ENCODE measurements around the gene GAPVD1. TPM values are rescaled to one million over a fixed set of nuclear protein-coding genes. Genes with fewer than 3 reads are reported as not detected.

GAPVD1 gene
- total RNA-seq, 1 experiment from 2014 or later: 66.2 TPM

- TF ChIP-seq, protein P1, sequence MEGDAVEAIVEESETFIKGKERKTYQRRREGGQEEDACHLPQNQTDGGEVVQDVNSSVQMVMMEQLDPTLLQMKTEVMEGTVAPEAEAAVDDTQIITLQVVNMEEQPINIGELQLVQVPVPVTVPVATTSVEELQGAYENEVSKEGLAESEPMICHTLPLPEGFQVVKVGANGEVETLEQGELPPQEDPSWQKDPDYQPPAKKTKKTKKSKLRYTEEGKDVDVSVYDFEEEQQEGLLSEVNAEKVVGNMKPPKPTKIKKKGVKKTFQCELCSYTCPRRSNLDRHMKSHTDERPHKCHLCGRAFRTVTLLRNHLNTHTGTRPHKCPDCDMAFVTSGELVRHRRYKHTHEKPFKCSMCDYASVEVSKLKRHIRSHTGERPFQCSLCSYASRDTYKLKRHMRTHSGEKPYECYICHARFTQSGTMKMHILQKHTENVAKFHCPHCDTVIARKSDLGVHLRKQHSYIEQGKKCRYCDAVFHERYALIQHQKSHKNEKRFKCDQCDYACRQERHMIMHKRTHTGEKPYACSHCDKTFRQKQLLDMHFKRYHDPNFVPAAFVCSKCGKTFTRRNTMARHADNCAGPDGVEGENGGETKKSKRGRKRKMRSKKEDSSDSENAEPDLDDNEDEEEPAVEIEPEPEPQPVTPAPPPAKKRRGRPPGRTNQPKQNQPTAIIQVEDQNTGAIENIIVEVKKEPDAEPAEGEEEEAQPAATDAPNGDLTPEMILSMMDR (IDR thresholded peaks at IDR 0.05; ENCODE audit: insufficient read depth in 1 of 2, low read depth in 1 of 2, low read length in 1 of 2, severe bottlenecking in 1 of 2, unreplicated experiment in 1 of 2): no peak
- Histone ChIP-seq H3K27me3 (replicated peaks; ENCODE audit: control insufficient read depth, insufficient read depth, low read length) (no peaks in the 10 kb centered on the region), H3K36me3 (ENCODE audit: control insufficient read depth, insufficient read depth, low read length) (no peaks in the 10 kb centered on the region), H3K4me1 (peaks cover 25% of the 10 kb centered on the region), H3K9me3 (no peaks in the 10 kb centered on the region), H3K4me3 (ENCODE audit: low read depth, low read length) (no peak overlapping the region)
- peak overlapping the region; percentile 63 for H3K27ac Mint-ChIP-seq (ENCODE audit: unreplicated experiment)
- no TSS peak for BruUV-seq (replicated peaks)
- no peaks in the 10 kb centered on the region for H3K27me3 Mint-ChIP-seq (ENCODE audit: insufficient read depth, unreplicated experiment)
- H3K9me3 Mint-ChIP-seq (ENCODE audit: unreplicated experiment): no peaks in the 10 kb centered on the region
- CTCF ChIA-PET: interaction anchor here (1.2 to 2.0 kb wide), 3 partner anchors 25 to 42 kb away, joined by 3 to 6 read pairs (median 4); no protein-coding TSS in a partner anchor
- DNase-seq: no peak
- H3K4me1 Mint-ChIP-seq (ENCODE audit: low read depth, unreplicated experiment): peaks cover 12% of the 10 kb centered on the region
- H3K36me3 Mint-ChIP-seq (ENCODE audit: insufficient read depth, unreplicated experiment): peaks cover 63% of the 10 kb centered on the region
- intact Hi-C loops (cut with micrococcal nuclease; ENCODE audit: unreplicated experiment): loop anchor here (1.0 kb wide), 3 partner anchors 26 to 57 kb away; partner anchors contain the start of genes GAPVD1 and HSPA5
- POLR2A ChIA-PET: interaction anchor here (2.2 kb wide), 1 partner anchor 56 kb away, joined by 15 read pairs; the partner anchor contains the start of gene HSPA5
- no peak overlapping the region for H3K4me3 Mint-ChIP-seq (ENCODE audit: unreplicated experiment)
Observed at GRCh38 chr9:125297917-125298316, 36.3 kb downstream of the GAPVD1 start.

GRCh38 chr9:125302241-125302640, 40.6 kb downstream of the GAPVD1 start:
- CTCF ChIA-PET: interaction anchor here (0.6 kb wide), 1 partner anchor 42 kb away, joined by 3 read pairs; no protein-coding TSS in a partner anchor
- intact Hi-C loops (cut with micrococcal nuclease; ENCODE audit: unreplicated experiment): no loop called here
- H3K27me3 ChIP-seq (replicated peaks; ENCODE audit: control insufficient read depth, insufficient read depth, low read length): no peaks in the 10 kb centered on the region
- BruUV-seq (replicated peaks): TSS peak; percentile 66
- no peak overlapping the region for H3K4me3 ChIP-seq (ENCODE audit: low read depth, low read length)
- H3K9me3 ChIP-seq: no peaks in the 10 kb centered on the region
- H3K4me1 ChIP-seq: peaks cover 16% of the 10 kb centered on the region
- DNase-seq: no peak
- Mint-ChIP-seq H3K27me3 (ENCODE audit: insufficient read depth, unreplicated experiment) (no peaks in the 10 kb centered on the region), H3K9me3 (ENCODE audit: unreplicated experiment) (no peaks in the 10 kb centered on the region), H3K4me1 (ENCODE audit: low read depth, unreplicated experiment) (peaks cover 10% of the 10 kb centered on the region), H3K36me3 (ENCODE audit: insufficient read depth, unreplicated experiment) (peaks cover 84% of the 10 kb centered on the region), H3K4me3 (ENCODE audit: unreplicated experiment) (no peak overlapping the region), H3K27ac (ENCODE audit: unreplicated experiment) (peak overlapping the region; percentile 66)
- TF ChIP-seq, protein P1 (IDR thresholded peaks at IDR 0.05; ENCODE audit: insufficient read depth in 1 of 2, low read depth in 1 of 2, low read length in 1 of 2, severe bottlenecking in 1 of 2, unreplicated experiment in 1 of 2): no peak
- POLR2A ChIA-PET: interaction anchor here (1.4 kb wide), 1 partner anchor 41 kb away, joined by 6 read pairs; the partner anchor contains the start of gene GAPVD1
- H3K36me3 ChIP-seq (ENCODE audit: control insufficient read depth, insufficient read depth, low read length): 0 out of 2 replicates have a peak, but pooled peaks cover 3% of the 10 kb centered on the region

GRCh38 chr9:125304273-125304672, 42.6 kb downstream of the GAPVD1 start:
- H3K9me3 ChIP-seq: no peaks in the 10 kb centered on the region
- peaks cover 7% of the 10 kb centered on the region for H3K4me1 Mint-ChIP-seq (ENCODE audit: low read depth, unreplicated experiment)
- peaks cover 6% of the 10 kb centered on the region for H3K4me1 ChIP-seq
- H3K4me3 Mint-ChIP-seq (ENCODE audit: unreplicated experiment): no peak overlapping the region
- intact Hi-C loops (cut with micrococcal nuclease; ENCODE audit: unreplicated experiment): no loop called here
- TF ChIP-seq, protein P1 (IDR thresholded peaks at IDR 0.05; ENCODE audit: insufficient read depth in 1 of 2, low read depth in 1 of 2, low read length in 1 of 2, severe bottlenecking in 1 of 2, unreplicated experiment in 1 of 2): no peak
- peaks cover 83% of the 10 kb centered on the region for H3K36me3 Mint-ChIP-seq (ENCODE audit: insufficient read depth, unreplicated experiment)
- CTCF ChIA-PET: no interaction called here
- BruUV-seq (replicated peaks): no TSS peak
- H3K27me3 ChIP-seq (replicated peaks; ENCODE audit: control insufficient read depth, insufficient read depth, low read length): no peaks in the 10 kb centered on the region
- POLR2A ChIA-PET: no interaction called here
- H3K9me3 Mint-ChIP-seq (ENCODE audit: unreplicated experiment): no peaks in the 10 kb centered on the region
- H3K36me3 ChIP-seq (ENCODE audit: control insufficient read depth, insufficient read depth, low read length): 0 out of 2 replicates have a peak, but pooled peaks cover 3% of the 10 kb centered on the region
- no peak for DNase-seq
- H3K27me3 Mint-ChIP-seq (ENCODE audit: insufficient read depth, unreplicated experiment): no peaks in the 10 kb centered on the region
- H3K4me3 ChIP-seq (ENCODE audit: low read depth, low read length): no peak overlapping the region
- H3K27ac Mint-ChIP-seq (ENCODE audit: unreplicated experiment): no peak overlapping the region
